ENCODE results near the gene RNASE13. TPM values are rescaled to one million over a fixed set of nuclear protein-coding genes. Genes with fewer than 3 reads are reported as not detected.
A peak's percentile ranks its signal among the peaks of the same experiment; 100 is the strongest.
"Not testable (repeated sequence)": the region's sequence is repeated elsewhere in the genome, so short reads cannot be mapped to it uniquely, and the experiment has no call there.

RNASE13 gene
- total RNA-seq, 1 experiment from 2014 or later = 0.15 TPM

GRCh38 chr14:20986811-20987210 lies 47.8 kb downstream of the RNASE13 start:
- Histone ChIP-seq H3K4me3 (replicated peaks in 1 of 2; ENCODE audit: low read depth in 1 of 2, low read length in 2 of 2) (peak overlapping the region in 1 of 2 experiments; percentile 25; a peak in 1 of 4 replicates), H3K36me3 (ENCODE audit: control insufficient read depth in 1 of 2, insufficient read depth in 2 of 2, low read length in 2 of 2) (peaks cover 1 to 2% of the 10 kb centered on the region in 2 experiments; a peak in 3 of 4 replicates), H3K4me1 (ENCODE audit: control insufficient read depth in 1 of 2, insufficient read depth in 2 of 2, low read length in 2 of 2) (peaks cover 15 to 32% of the 10 kb centered on the region in 2 experiments), H3K4me2 (ENCODE audit: low read length) (peak overlapping the region; percentile 70), H3K27me3 (ENCODE audit: insufficient read depth, low read length) (no peaks in the 10 kb centered on the region), H3K79me2 (ENCODE audit: insufficient read depth, low read length) (peaks cover 18% of the 10 kb centered on the region), H3K9me2 (ENCODE audit: insufficient read depth) (no peaks in the 10 kb centered on the region), H3K9me3 (ENCODE audit: control insufficient read depth in 1 of 2, insufficient read depth in 1 of 2, low read depth in 1 of 2, low read length in 2 of 2) (no peaks in the 10 kb centered on the region), H3K9ac (ENCODE audit: low read length) (0 out of 2 replicates have a peak overlapping the region, but pooled peaks have one; percentile 22), H2AFZ (ENCODE audit: low read depth, low read length, poor library complexity, severe bottlenecking) (peak overlapping the region; percentile 92), H4K20me1 (ENCODE audit: insufficient read depth) (no peaks in the 10 kb centered on the region), H3K27ac (ENCODE audit: low read depth, low read length) (peak overlapping the region; percentile 12; the same call in 1 of the 2 replicates)
- no TSS peak for BruUV-seq (replicated peaks)
- intact Hi-C loops (cut with micrococcal nuclease) = loop anchor here (5.0 kb wide), 1 partner anchor 305 kb away; the partner anchor contains the start of gene RNASE4
- CTCF ChIA-PET = interaction anchor here (1.4 to 1.5 kb wide), 2 partner anchors 12 to 16 kb away, joined by 4 to 6 read pairs; no protein-coding TSS in a partner anchor
- DNase-seq (ENCODE audit: low read depth, low spot score) (peak; percentile 48), ATAC-seq (no peak)
- POLR2A ChIA-PET = no interaction called here
- RAD21 ChIA-PET (ENCODE audit: low non-redundant PET in 1 of 2, low total read pairs in 2 of 2, uncharacterized antibody in 2 of 2, unreplicated experiment in 2 of 2) = no interaction called here
- TF ChIP-seq ZFX (IDR thresholded peaks at IDR 0.05) (no peak), SRF (IDR thresholded peaks at IDR 0.05; ENCODE audit: low read depth) (no peak), POLR2A (IDR thresholded peaks at IDR 0.05; ENCODE audit: borderline replicate concordance, extremely low read depth, insufficient read depth, insufficient read length) (no peak), JUND (IDR thresholded peaks at IDR 0.05) (peak; percentile 81), EZH2 (IDR thresholded peaks at IDR 0.05) (no peak), TCF7L2 (IDR thresholded peaks at IDR 0.05; ENCODE audit: borderline replicate concordance, extremely low read depth, insufficient read depth, insufficient read length) (no peak), ZBTB33 (IDR thresholded peaks at IDR 0.05; ENCODE audit: extremely low read depth, insufficient replicate concordance, low read length) (no peak), SP1 (IDR thresholded peaks at IDR 0.05; ENCODE audit: low read depth) (peak; percentile 35; the same call in 1 of the 2 replicates), FOSL1 (IDR thresholded peaks at IDR 0.05; ENCODE audit: low read depth) (peak; percentile 83), EZH2phosphoT487 (IDR thresholded peaks at IDR 0.05; ENCODE audit: borderline replicate concordance) (no peak), CEBPB (IDR thresholded peaks at IDR 0.05; ENCODE audit: low read depth) (no peak), EGR1 (IDR thresholded peaks at IDR 0.05; ENCODE audit: low read depth) (no peak), YY1 (IDR thresholded peaks at IDR 0.05; ENCODE audit: extremely low read depth, insufficient replicate concordance, low read depth, low read length) (no peak), POLR2AphosphoS5 (IDR thresholded peaks at IDR 0.05; ENCODE audit: low read depth, low read length) (no peak)
- TF ChIP-seq, protein P1, sequence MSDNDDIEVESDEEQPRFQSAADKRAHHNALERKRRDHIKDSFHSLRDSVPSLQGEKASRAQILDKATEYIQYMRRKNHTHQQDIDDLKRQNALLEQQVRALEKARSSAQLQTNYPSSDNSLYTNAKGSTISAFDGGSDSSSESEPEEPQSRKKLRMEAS (IDR thresholded peaks at IDR 0.05) = no peak
- TF ChIP-seq, protein P2, sequence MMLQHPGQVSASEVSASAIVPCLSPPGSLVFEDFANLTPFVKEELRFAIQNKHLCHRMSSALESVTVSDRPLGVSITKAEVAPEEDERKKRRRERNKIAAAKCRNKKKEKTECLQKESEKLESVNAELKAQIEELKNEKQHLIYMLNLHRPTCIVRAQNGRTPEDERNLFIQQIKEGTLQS (IDR thresholded peaks at IDR 0.05) = no peak

GRCh38 chr14:20985650-20986049 lies 49.0 kb downstream of the RNASE13 start:
- H3K9me3 ChIP-seq (ENCODE audit: control insufficient read depth in 1 of 2, insufficient read depth in 1 of 2, low read depth in 1 of 2, low read length in 2 of 2); H3K9me2 ChIP-seq (ENCODE audit: insufficient read depth); ATAC-seq; H3K4me2 ChIP-seq (ENCODE audit: low read length); H4K20me1 ChIP-seq (ENCODE audit: insufficient read depth); POLR2A ChIA-PET; H2AFZ ChIP-seq (ENCODE audit: low read depth, low read length, poor library complexity, severe bottlenecking); H3K79me2 ChIP-seq (ENCODE audit: insufficient read depth, low read length); H3K9ac ChIP-seq (ENCODE audit: low read length); H3K36me3 ChIP-seq (ENCODE audit: control insufficient read depth in 1 of 2, insufficient read depth in 2 of 2, low read length in 2 of 2); BruUV-seq (replicated peaks); H3K27me3 ChIP-seq (ENCODE audit: insufficient read depth, low read length); H3K4me3 ChIP-seq (replicated peaks in 1 of 2; ENCODE audit: low read depth in 1 of 2, low read length in 2 of 2); H3K27ac ChIP-seq (ENCODE audit: low read depth, low read length); DNase-seq (ENCODE audit: low read depth, low spot score): not testable (repeated sequence)
- CTCF ChIA-PET = interaction anchor here (1.4 kb wide), 1 partner anchor 11 kb away, joined by 4 read pairs; no protein-coding TSS in a partner anchor
- H3K4me1 ChIP-seq (ENCODE audit: control insufficient read depth in 1 of 2, insufficient read depth in 2 of 2, low read length in 2 of 2) = peaks cover 11 to 25% of the 10 kb centered on the region in 2 experiments
- intact Hi-C loops (cut with micrococcal nuclease) = loop anchor here (5.0 kb wide), 1 partner anchor 303 kb away; the partner anchor contains the start of gene RNASE4
- RAD21 ChIA-PET (ENCODE audit: low non-redundant PET in 1 of 2, low total read pairs in 2 of 2, uncharacterized antibody in 2 of 2, unreplicated experiment in 2 of 2) = interaction anchor here in 1 of 2 experiments (0.6 kb wide), 1 partner anchor 37 kb away, joined by 3 read pairs; no protein-coding TSS in a partner anchor
